Activated CD4-positive, alpha-beta T cell treated with anti-CD3 and anti-CD28 coated beads, Interleukin-2, amount 50 U/mL, for 4 hours (primary cell): ENCODE results near the gene RER1.

Source experiments
- DNase-seq, 2 experiments: peaks; one replicate each; pipeline ENCODE4 v3.0.0-alpha.2; 2020

Gene RER1

DNA sequence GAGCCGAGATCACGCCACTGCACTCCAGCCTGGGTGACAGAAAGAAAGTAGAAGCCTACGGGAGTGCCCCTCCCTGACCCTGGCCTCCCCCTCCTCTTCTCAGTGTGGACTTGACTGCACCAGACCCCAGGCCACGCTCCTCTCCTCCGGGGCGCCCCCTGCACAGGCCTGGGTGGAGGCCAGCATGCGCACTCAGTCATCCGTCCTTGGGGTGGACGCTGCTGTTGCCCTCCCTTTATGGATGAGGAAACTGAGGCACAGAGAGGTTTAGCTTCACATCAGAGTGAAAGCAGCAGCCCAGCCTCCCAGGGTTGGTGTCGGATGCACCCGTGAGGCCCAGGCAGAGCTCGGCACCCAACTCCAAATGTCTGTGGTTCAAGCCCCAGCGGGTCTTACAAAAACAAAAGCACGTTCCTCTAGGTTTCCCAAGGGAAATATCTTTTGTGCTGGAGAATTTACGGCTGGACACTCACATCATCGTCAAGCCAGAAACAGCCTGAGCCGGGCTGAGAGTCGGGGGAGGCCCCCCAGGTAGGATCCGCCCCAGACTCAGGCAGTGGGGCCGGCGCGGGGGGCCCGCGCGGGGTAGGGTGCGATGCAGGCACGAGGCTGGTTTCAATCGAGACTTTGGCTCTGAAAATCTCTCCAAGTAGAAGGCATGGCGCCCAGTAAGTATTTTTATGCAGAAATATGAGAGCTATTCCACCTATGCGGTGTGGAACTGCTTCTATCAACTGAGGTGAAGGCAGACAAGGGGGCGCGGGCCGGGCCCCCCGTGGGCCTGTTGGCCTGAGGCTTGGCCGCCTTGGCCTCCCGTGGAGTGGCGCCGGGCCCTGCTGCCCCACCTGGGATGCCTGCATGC is 36.9 kb upstream of the RER1 start:
- no peak for DNase-seq

DNA sequence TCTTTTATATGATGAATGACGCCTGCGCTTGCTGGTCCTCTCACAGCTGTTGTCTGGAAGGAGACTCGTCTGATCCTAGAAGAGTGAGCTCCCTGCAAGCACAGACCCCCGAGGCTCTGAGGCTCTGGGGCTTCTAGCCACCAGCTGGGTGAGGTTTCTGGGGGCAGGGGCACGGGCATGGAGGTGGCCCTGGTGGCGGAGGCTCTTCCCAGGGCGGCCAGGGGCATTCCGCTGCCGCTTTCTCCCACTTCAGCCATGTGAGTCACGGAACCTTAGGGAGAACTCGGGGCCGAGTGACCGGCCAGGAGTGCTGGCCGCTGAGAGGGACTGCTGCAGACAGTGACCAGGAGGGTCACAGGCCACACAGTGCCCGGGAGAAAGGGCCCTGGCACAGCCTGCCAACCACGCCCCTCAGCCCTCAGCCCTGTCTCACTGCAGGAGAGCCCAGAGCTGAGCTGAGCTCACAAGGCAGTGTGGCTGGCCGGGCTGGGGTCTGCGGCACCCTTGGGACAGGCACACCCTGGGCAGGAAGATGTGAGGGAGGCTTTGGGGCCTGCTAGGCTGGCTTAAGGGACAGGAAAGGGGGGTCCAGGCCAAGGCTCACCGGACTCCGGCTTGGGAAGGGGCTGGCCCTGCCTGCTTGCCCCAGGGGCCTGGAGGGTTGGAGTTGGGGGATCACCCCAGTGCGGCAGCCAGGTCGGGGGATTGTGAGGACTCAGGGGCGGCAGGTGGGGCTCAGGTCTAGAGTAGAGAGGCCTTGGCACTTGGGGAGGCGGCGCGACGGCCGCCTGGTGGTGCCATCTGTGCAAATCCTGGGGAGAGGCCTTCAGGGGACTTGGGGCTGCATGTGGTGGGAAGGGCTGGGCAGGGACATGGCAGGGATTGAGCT is 36.0 kb upstream of the RER1 start:
- DNase-seq, result no peak

DNA sequence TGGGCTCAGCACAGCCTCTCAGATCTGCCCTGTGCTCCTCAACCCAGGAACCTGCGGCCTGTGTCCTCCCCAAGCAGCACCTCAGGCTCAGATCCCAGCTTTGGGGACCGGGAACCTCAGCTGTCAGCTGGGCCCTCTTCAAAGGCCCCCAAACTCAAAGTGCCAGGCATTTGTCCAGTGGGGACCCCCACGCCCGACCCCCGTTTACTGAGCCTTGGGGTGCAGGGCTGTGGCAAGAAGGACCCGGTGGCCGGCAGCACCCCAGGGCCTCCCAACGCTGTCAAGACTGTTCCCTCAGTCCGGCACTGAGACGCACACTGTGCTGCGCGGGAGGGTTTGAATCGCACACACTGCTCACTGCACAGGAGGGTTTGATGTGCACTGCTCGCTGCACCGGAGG is 35.2 kb upstream of the RER1 start:
- DNase-seq, result no peak

DNA sequence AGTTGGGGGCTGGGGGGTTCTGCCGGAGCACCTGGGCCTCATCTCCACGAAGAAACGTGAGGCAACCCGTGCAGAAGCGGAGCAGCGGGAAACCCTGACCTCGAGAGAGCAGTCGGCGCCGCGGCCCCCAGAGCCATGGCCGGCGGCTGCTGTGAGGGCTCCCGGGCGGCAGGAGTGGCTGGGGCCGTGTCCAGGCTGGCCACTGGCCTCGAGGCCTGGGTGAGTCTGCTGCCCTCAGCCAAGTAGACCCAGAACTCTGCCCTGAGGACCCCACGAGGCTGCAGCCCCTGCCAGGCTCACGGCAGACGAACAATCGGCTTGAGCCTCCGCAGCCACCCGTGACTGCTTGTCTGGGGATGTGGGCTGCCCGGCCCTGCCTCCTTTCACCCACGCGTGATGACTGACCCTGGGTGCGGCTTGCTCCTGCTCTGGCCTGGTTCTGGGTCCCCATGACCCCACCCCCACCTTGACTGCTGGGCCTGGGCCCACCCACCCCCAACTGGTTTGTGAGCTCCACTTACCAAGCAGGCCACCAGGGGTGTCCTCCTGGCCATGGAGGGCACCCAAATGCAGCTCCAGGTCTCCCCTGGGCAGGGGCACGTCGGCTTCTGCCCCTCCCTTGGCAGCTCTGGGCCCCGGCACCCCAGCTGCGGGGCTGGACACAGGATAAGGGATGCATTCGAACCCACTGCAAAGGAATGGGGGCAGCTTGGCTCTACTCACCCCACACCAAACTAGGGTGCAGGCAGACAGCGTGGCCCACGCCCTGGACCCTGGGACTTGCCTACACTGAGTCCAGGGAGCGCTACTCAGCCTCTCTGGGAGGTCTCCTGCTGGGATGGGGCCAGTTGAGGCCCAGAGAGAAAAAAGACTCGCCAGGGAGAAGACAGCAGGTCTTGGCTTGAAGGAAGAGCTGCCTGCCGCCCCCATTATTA is 34.5 kb upstream of the RER1 start:
- no peak for DNase-seq

DNA sequence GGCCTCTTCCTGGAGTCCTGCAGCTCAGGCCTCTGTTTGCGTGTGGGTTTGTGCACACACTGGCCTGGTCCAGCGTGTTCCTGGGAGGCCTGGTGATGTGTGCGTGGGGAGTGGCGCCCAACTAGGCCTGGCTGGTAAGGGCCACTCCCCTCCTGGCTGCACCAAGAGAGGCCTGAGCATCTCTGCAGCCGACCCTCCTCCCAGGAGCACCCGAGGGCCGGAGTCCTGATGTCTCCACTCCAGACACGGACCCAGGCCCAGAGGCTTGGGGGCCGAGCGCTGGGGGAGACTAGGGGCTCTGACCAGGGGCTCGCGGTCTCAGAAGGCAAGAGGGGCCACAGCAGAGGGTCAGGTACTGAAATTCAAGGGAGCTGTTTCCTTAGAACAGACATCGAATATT is 33.6 kb upstream of the RER1 start:
- no peak for DNase-seq

DNA sequence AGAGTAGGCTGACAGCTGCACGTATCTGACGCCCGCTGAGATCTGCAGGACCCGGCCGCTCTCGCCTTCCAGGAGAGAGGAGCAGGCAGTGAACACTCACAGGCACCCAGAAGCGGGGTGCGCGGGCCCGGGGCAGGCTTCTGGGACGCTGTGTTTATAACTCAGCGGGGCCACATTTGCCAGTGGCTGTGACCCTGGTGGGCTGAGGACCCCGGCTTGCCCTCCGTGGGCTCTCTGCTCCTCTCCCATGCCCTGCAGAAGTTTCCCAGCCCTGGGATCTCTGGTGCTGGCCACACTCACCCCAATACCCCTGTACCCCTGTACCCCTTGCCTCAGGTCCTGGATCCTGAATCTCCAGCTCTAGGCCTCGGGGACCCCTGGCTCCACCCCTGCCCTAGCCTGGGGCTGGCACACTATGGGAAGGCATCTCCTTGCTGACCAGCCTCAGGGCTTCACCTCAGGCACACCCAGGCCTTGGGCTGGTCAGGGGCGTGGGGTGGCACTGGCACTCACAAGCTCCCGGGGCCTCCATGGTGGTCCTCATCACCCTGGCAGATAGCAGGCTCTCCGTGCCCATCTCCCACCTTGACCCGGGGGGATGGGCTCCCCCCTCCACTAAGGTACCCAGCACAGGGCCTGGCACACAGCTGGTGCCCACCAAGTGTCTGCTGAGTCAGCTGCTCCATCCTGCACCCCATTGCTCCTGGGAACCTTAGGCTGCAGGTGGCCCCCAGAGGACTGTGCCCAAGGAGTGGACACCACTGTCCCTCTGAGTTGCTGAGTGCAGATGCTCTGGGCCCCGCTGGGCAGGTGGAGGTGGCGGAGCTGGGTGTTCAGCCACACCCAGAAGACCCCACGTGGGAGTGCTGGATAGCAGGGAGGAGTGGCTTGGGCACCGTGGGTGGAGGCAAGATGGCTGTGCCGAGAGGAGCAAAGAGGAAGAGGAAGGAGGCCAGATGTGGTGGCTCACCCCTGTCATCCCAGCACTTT is 32.7 kb upstream of the RER1 start:
- no peak for DNase-seq

DNA sequence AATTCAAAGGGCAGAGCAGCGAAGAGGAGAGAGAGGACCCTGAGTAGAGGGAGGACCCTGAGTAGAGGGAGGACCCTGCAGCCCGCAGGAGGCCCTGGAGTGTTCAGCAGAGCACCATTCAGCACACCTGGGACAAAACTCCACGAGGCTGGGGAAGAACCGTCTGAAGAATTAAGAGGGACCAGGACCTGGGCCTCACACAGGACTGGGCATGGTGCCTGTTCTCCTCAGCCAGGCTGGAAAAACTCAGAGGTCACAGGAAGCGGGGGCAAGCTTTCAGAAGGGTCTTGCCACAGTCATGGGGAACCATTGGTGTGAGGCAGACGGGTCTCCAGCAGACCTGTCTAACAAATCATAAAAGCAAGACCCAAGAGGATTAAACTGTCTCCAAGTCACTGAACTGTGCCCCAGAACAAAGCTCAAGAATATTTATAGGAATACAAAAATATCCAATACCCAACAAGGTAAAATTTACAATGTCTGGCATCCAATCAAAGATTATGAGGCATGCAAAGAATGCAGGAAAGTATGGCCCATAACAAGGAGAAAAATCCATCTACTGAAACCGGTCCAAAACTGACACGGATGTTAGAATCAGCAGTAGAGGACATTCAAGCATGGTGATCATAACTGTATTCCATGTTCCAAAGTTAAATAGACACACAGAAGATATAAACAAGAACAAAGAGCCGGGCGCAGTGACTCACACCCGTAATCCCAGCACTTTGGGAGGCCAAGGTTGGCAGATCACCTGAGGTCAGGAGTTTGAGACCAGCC is 30.9 kb upstream of the RER1 start:
- DNase-seq, result no peak

DNA sequence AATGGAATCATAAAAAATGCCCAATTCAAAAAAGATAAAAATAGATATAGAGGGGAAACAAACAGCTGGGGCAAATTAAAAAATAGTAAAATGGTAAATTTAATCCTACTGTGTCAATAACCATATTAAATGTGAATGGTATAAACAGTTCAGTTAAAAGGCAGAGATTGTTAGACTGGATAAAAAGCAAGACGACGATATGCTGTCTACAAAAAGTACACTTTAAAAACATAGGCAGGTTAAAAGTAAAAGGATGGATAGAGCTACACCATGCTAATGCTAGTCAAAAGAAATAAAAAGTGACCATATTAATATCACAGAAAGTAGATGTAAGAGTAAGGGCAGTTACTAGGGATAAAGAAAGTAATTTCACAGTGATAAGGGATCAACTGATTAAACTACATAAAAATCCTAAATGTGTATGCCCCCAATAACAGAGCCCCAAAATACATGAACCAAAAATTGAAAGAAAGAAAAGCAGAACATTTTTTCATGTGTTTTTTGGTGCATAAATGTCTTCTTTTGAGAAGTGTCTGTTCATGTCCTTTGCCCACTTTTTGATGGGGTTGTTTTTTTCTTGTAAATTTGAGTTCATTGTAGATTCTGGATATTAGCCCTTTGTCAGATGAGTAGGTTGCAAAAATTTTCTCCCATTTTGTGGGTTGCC is 27.7 kb upstream of the RER1 start:
- DNase-seq, result no peak

DNA sequence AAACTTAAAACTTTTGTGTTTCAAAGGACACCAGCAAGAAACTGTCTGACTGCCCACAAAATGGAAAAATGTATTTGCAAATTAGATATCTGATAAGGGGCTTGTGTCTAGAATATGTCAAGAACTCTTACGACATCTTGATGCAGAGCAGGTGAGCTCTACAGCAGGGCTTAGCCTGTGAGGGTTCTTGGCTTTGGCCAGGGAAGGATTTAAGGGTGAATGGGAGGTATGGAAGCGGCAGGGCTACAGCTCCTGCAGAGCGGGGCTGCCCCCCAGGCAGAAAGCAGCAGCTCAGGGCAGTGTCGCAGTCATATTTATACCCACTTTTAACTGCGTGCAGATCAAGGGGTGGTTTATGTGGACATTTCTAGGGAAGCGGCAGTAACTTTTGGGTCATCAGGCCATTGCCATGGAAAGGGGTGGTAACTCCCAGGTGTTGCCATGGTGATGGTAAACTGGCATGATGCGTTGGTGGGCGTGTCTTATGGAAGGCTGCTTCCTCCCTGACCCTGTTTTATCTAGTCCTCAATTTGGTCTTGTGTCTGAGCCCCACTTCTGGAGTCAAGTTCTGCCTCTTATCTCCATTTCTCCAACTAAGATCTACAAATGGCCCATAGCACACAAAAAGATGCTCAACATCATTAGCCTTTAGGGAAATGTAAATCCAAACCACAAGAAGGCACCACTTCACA is 23.4 kb upstream of the RER1 start:
- DNase-seq, result no peak

DNA sequence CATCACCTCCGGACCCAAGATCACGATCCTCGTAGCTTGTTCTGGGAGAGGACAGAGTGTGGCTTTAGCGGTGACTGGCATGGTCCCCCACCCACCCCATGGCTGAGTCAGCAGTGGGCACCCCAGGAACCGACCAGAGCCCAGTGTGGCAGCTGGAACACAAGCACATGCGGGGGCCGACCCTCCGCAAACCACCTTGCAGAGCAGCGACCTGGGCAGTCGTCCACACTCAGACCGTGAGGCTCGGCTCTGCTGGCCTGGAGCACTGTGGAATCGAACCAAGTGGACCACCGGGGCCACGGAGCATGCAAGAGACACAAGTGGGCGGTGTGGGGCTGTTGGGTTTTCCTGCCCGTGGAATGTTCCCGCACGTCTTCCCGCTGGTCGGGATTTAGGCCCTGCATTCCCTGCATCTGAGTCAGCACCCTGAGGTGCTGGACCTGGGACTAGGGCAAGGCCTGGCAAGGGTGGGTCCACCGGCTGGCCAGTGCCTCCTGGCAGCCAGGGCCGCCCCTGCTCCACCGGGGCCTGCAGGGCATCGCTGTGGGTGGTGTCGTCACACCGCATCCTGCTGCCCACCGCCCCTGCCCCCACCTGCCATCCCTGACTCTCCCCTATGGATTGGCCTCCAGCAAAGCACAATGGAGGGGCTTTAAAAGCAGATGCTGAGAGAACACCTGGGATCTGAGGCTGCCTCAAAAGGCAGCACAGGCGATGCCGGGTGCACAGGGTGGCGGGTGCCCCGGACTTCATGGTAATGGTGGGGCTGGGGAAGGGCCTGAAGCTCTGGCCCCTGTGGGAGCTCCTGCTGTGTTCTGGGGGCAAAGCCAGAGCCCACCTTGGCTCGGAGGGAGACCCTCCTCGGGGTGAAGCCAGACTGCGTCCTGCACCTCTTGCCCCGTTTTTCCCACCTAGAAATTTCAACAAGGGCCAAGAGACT is 18.8 kb upstream of the RER1 start:
- DNase-seq, result no peak

DNA sequence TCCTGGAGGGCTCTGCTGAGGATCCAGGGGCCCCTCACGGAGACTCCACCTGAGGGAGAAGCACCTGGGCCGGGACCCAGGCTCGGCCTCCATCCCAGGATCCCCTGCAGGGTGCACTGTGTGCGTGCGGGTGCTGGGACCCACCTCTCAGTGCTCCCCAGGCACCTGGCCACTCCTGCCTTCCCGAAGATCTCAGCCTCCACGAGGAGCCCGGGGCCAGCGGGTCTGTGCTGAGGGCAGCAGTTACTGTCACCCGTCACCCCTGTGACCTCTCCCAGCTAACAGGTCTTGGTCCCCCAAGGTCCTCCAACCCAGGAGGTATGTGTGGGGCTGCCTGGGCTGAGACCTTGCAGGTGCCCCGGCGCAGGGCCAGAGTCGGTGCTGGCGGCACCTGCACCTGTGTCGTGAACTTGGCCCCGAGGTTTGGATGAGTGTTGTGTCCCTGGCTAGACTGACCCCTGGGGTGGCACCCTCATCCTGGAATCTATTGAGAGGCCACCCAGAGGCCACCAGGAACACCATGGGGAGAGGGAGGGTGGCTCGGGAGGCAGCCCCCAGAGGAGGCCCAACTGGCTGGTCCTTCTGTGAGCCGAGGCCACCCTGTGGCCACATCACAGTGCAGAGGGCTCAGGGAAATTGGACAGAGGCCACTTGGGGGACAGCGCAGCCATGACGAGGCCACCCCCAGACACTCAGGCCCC is 17.9 kb upstream of the RER1 start:
- no peak for DNase-seq

DNA sequence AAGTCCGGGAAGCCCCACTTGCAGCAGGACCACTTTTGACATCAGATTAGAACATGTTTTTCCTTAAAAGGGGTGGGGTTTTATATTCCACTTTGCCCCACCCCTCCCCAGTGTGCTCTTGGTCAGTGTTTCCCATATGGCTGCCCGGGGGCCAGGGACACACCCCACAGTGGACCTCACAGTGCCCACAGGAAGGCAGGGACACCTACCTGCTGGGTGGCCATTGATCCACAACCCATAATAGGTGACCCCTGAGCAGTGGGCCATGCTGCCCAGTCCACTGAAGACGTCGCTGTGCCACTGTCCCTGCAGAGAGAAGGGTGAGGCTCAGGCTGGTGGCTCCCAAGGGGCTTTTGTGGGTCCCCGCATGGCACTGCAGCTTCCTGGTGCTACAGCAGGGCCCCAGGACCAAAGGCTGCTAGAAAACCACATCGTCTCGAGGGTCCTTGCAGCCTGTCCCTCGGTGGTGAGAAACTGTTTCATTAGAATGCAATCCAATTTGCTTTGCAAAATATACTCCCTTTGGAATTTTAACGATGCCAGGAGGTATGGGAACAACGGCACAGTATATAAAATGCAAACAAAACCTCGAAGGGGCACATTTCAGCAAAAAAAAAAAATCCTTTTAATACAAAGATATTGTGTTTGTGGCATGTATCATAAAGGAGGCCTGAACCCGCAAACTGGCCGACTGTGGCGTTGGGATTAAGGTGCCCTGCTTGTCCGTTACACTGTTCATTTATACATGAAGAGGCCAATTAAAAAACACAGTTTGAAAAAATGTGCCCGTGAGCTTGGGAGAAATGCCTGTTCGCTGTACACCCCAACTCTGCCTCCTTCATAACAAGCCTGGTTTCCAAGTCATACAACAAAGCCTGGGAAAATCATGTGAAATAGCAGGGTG is 17.1 kb upstream of the RER1 start:
- DNase-seq, result no peak

DNA sequence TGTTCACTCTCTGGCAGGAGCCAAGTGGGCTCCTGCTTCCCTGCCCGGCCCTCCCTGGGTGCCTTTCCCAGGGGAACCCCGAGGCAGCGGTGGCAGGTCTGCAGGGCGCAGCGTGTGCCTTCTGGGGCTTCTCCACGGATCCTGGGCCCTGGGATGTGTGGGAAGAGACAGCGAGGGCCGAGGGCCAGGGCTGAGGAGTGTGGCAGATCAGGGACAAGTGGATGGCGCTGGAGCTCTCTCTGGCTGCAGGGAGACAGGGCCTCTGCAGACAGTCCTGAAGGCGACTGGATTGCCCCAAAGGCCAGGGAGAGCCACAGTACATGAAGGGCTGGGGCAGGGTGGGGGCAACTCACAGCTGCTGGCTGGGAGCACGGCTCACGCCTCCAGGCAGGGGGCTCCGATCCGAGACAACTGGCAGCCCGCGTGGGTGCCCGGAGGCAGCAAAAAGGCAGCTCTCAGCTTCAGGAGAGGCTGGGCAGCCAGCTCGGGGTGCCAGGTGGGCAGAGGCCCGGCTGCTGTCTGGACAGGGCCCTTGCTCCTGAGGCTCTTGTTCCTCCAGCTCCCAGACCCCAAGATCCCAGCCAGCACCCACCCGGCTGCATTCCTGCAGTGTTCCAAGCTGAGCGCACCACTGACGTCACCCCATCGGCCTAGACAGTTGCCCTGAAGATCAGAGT is 16.3 kb upstream of the RER1 start:
- no peak for DNase-seq

DNA sequence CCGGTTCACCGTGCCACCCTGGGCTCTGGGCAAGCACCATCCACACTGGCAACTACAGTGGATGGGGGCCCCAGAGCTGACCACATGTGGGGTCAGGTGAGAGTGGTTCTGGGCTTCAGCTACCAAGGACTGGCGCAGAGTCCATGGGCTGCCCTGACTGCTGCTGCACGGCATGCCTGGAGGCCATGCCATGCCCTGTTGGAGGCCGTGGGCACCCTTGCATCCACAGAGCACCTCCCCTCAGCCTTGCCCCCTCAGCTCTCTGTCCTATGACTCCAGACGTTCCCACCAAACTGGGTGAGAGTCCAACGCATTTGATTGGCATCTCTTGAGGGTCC is 15.7 kb upstream of the RER1 start:
- no peak for DNase-seq

DNA sequence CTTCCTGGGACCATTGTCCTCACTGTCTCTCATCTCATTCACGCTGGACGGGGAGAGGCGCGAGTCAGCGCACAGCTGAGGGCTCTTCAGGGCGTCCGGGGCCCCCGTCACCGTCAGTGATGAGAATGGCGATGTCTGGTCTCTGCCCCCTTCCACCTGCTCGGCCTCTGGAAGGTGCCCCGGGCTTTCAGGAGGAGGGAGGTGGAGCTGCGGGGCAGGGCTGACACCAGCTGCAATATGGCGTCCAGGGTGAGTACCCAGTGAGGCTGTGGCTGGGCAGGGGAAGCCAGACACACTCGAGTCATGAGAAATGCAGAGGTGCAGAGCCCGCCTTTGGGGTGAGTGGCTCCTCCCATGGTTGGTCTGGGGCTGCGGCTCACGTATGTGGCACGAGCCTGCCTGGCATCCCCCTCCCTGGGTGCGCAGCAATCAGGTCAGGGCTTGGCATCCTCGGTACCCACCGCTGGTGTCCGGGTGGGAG is 15.3 kb upstream of the RER1 start:
- no peak for DNase-seq
